WTC11 (cell line): ENCODE data around the gene MIB2. TPM values are rescaled to one million over a fixed set of nuclear protein-coding genes. Genes with fewer than 3 reads are reported as not detected.

Experiments
- ATAC-seq: fragments of 200-7000 bp; cut with Tn5 transposase; 2 replicates; pipeline ENCODE4 v1.10.0; 2021; ENCODE audit warnings: mild to moderate bottlenecking, moderate library complexity
- CTCF ChIA-PET: fragments of 300-600 bp; sonication (Branson Sonifier 250); formaldehyde crosslinking; loops from one replicate; lab custom pipeline; 2021; ENCODE audit warnings: antibody characterized with exemption; lab: Charles Lee
- POLR2A ChIA-PET: fragments of 350-600 bp; sonication (Branson Sonifier 250); formaldehyde crosslinking; loops from one replicate; lab custom pipeline; 2021; ENCODE audit warnings: antibody characterized with exemption; lab: Charles Lee
- DNase-seq: peaks from one replicate; pipeline ENCODE4 v3.0.0; 2021; ENCODE audit warnings: low spot score
- H3K27ac Mint-ChIP-seq: 2 replicates; pipeline ENCODE4 v1.8.0; 2021; ENCODE audit warnings: mixed read lengths
- H3K27me3 Mint-ChIP-seq: 2 replicates; pipeline ENCODE4 v1.8.0; 2021; ENCODE audit warnings: low read depth, mild to moderate bottlenecking, moderate library complexity, mixed read lengths
- H3K36me3 Mint-ChIP-seq: 2 replicates; pipeline ENCODE4 v1.8.0; 2021; ENCODE audit warnings: mixed read lengths
- H3K4me1 Mint-ChIP-seq: 2 replicates; pipeline ENCODE4 v1.8.0; 2022; ENCODE audit warnings: mixed read lengths
- H3K4me3 Mint-ChIP-seq: 2 replicates; pipeline ENCODE4 v1.8.0; 2021; ENCODE audit warnings: mild to moderate bottlenecking, moderate library complexity, mixed read lengths
- H3K9me3 Mint-ChIP-seq: 2 replicates; pipeline ENCODE4 v1.8.0; 2021; ENCODE audit warnings: mixed read lengths
- ATF3 ChIP-seq: sonication (generic); formaldehyde crosslinking; conservative IDR thresholded peaks from 2 replicates; pipeline ENCODE4 v1.8.1; 2022; ENCODE audit warnings: mild to moderate bottlenecking, missing genetic modification reagents
- CREB1 ChIP-seq: sonication (generic); formaldehyde crosslinking; IDR thresholded peaks from 2 replicates; pipeline ENCODE4 v1.8.0; 2023; ENCODE audit warnings: mild to moderate bottlenecking, missing genetic modification reagents
- CREM ChIP-seq: sonication (generic); formaldehyde crosslinking; IDR thresholded peaks from 2 replicates; pipeline ENCODE4 v1.8.1; 2022; ENCODE audit warnings: mild to moderate bottlenecking, missing genetic modification reagents, moderate library complexity
- GRHL2 ChIP-seq: fragments of 250-450 bp; sonication (Bioruptor Pico); IDR thresholded peaks from 2 replicates; pipeline ENCODE4 v1.8.0; 2022; ENCODE audit warnings: mild to moderate bottlenecking, moderate library complexity; ENCODE audit not compliant: insufficient replicate concordance, severe bottlenecking
- KAT7 ChIP-seq: sonication (generic); formaldehyde crosslinking; IDR thresholded peaks from 2 replicates; pipeline ENCODE4 v1.8.1; 2023; ENCODE audit warnings: missing genetic modification reagents, mild to moderate bottlenecking, borderline replicate concordance
- MAX ChIP-seq: sonication (generic); formaldehyde crosslinking; IDR thresholded peaks from 2 replicates; pipeline ENCODE4 v1.8.0; 2022; ENCODE audit warnings: mild to moderate bottlenecking, missing genetic modification reagents
- NFE2L1 ChIP-seq: sonication (generic); formaldehyde crosslinking; IDR thresholded peaks from 2 replicates; pipeline ENCODE4 v1.8.1; 2023; ENCODE audit warnings: missing genetic modification reagents
- OVOL2 ChIP-seq: fragments of 250-450 bp; sonication (Bioruptor Pico); IDR thresholded peaks from 2 replicates; pipeline ENCODE4 v1.9.0; 2021; ENCODE audit warnings: mild to moderate bottlenecking, borderline replicate concordance
- SOX15 ChIP-seq: fragments of 250-450 bp; sonication (Bioruptor Pico); IDR thresholded peaks from 2 replicates; pipeline ENCODE4 v1.9.0; 2021; ENCODE audit warnings: mild to moderate bottlenecking
- ZMAT4 ChIP-seq: fragments of 250-450 bp; sonication (Bioruptor Pico); IDR thresholded peaks from 2 replicates; pipeline ENCODE4 v1.9.0; 2021; ENCODE audit warnings: mild to moderate bottlenecking
- ZNF121 ChIP-seq: sonication (generic); formaldehyde crosslinking; IDR thresholded peaks from 2 replicates; pipeline ENCODE4 v1.8.0; 2023; ENCODE audit warnings: missing genetic modification reagents
- ZNF263 ChIP-seq: sonication (generic); formaldehyde crosslinking; IDR thresholded peaks from 2 replicates; pipeline ENCODE4 v1.8.1; 2022; ENCODE audit warnings: low read depth, mild to moderate bottlenecking, moderate library complexity, missing genetic modification reagents
- ZNF396 ChIP-seq: fragments of 250-450 bp; sonication (Bioruptor Pico); IDR thresholded peaks from 2 replicates; pipeline ENCODE4 v1.8.0; 2021; ENCODE audit warnings: mild to moderate bottlenecking, moderate library complexity, borderline replicate concordance
- ZNF532 ChIP-seq: fragments of 250-450 bp; sonication (Bioruptor Pico); IDR thresholded peaks from 2 replicates; pipeline ENCODE4 v1.9.0; 2021; ENCODE audit warnings: mild to moderate bottlenecking, borderline replicate concordance
- total RNA-seq: library from RNA; stranded (reverse); gene quantifications from 3 replicates; pipeline ENCODE4 v1.2.3, GENCODE V29; 2021

The MIB2 gene
- total RNA-seq, 1 experiment from 2014 or later, result 90.6 TPM

GRCh38 chr1:1612104-1612400, 3.2 kb upstream of the MIB2 start:
- ATAC-seq, result no peak
- DNase-seq, result no peak
- no peaks in the 10 kb centered on the region for H3K27me3 Mint-ChIP-seq
- no peak overlapping the region for H3K4me3 Mint-ChIP-seq
- H3K9me3 Mint-ChIP-seq, result no peaks in the 10 kb centered on the region
- TF ChIP-seq CREB1 (CRISPR knock-in tag), result no peak
- no peak for TF ChIP-seq ZNF532 (CRISPR knock-in tag)
- TF ChIP-seq ATF3 (CRISPR knock-in tag), result no peak
- TF ChIP-seq GRHL2 (CRISPR knock-in tag), result no peak
- no peak for TF ChIP-seq ZNF396 (CRISPR knock-in tag)
- TF ChIP-seq SOX15 (CRISPR knock-in tag), result no peak
- TF ChIP-seq CREM, result no peak
- H3K4me1 Mint-ChIP-seq, result peaks cover 18% of the 10 kb centered on the region
- H3K27ac Mint-ChIP-seq, result no peak overlapping the region
- 0 out of 2 replicates have a peak, but pooled peaks cover 5% of the 10 kb centered on the region for H3K36me3 Mint-ChIP-seq
- ChIA-PET POLR2A (no interaction called here), CTCF (interaction anchor here (0.9 kb wide), 1 partner anchor 67 kb away, joined by 3 read pairs; no protein-coding TSS in a partner anchor)

- H3K9me3 Mint-ChIP-seq, result no peaks in the 10 kb centered on the region
- POLR2A ChIA-PET, result no interaction called here
These were observed 1.7 kb upstream of the MIB2 start for GRCh38 chr1:1613509-1614082.

GRCh38 chr1:1614204-1614953, 921 bp upstream of the MIB2 start:
- Mint-ChIP-seq H3K36me3 (0 out of 2 replicates have a peak, but pooled peaks cover 5% of the 10 kb centered on the region), H3K4me1 (peaks cover 18% of the 10 kb centered on the region), H3K27me3 (no peaks in the 10 kb centered on the region), H3K27ac (peak overlapping the region; percentile 73), H3K4me3 (peak overlapping the region; percentile 91), H3K9me3 (no peaks in the 10 kb centered on the region)
- CTCF ChIA-PET, result interaction anchor here (1.0 to 2.4 kb wide), 4 partner anchors 15 to 110 kb away, joined by 4 to 8 read pairs (median 6); no protein-coding TSS in a partner anchor
- no peak for ATAC-seq
- peak; percentile 12 for DNase-seq
- POLR2A ChIA-PET, result interaction anchor here (1.5 kb wide), 1 partner anchor 15 kb away, joined by 7 read pairs; no protein-coding TSS in a partner anchor
- no peak for TF ChIP-seq MAX (CRISPR knock-in tag)
- no peak for TF ChIP-seq NFE2L1 (CRISPR knock-in tag)
- TF ChIP-seq OVOL2 (CRISPR knock-in tag), result no peak
- no peak for TF ChIP-seq CREM
- TF ChIP-seq KAT7 (CRISPR knock-in tag), result no peak

More at GRCh38 chr1:1613509-1614082, 1.7 kb upstream of the MIB2 start:
- 0 out of 2 replicates have a peak, but pooled peaks cover 5% of the 10 kb centered on the region for H3K36me3 Mint-ChIP-seq
- TF ChIP-seq ZNF263 (CRISPR knock-in tag) (no peak), ZNF121 (peak; percentile 60; the same call in 1 of the 2 replicates), ZMAT4 (no peak)
- TF ChIP-seq, all 79 proteins: peak for 1
- peak overlapping the region; percentile 91 for H3K4me3 Mint-ChIP-seq
- H3K27me3 Mint-ChIP-seq, result no peaks in the 10 kb centered on the region
- H3K4me1 Mint-ChIP-seq, result peaks cover 18% of the 10 kb centered on the region
- CTCF ChIA-PET, result interaction anchor here (1.9 to 2.4 kb wide), 2 partner anchors 15 to 52 kb away, joined by 7 to 8 read pairs; no protein-coding TSS in a partner anchor
- DNase-seq, result no peak
- peak overlapping the region; percentile 57; the same call in 1 of the 2 replicates for H3K27ac Mint-ChIP-seq
- no peak for ATAC-seq
